ENCODE results near the gene PIEZO1.
"Not testable (repeated sequence)": the region's sequence is repeated elsewhere in the genome, so short reads cannot be mapped to it uniquely, and the experiment has no call there.

Gene PIEZO1

DNA sequence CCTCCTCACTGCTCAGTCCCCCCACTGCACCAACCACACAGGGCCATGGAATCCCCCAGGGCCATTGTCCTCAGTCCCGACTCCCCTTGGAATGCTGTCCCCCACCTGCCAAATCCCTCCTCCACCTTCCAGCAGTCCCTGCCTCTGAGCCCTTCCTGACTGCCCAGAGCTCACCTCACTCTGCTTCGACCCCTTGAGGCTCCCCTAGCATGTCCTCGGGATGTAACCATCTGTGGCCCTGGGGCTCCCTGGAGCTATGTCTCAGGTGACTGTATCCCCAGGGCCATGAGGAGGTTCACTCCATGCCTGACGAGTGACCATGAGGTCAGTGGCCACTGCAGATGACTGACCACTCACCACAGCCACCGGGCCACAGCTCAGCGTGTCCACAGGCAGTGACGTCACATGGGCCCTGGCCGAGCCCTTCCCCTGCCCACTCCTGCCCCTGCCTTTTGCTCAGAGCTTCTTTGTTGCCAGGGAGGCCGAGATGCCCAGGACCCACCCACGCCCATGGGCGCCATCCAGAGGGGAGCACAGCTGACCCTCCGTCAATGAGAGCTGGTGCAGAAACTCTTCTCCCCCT is 7.7 kb upstream of the PIEZO1 start:
- no peak overlapping the region for H3K27ac ChIP-seq
- TF ChIP-seq, protein P1, sequence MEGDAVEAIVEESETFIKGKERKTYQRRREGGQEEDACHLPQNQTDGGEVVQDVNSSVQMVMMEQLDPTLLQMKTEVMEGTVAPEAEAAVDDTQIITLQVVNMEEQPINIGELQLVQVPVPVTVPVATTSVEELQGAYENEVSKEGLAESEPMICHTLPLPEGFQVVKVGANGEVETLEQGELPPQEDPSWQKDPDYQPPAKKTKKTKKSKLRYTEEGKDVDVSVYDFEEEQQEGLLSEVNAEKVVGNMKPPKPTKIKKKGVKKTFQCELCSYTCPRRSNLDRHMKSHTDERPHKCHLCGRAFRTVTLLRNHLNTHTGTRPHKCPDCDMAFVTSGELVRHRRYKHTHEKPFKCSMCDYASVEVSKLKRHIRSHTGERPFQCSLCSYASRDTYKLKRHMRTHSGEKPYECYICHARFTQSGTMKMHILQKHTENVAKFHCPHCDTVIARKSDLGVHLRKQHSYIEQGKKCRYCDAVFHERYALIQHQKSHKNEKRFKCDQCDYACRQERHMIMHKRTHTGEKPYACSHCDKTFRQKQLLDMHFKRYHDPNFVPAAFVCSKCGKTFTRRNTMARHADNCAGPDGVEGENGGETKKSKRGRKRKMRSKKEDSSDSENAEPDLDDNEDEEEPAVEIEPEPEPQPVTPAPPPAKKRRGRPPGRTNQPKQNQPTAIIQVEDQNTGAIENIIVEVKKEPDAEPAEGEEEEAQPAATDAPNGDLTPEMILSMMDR (IDR thresholded peaks at IDR 0.05), result no peak
- no peak for TF ChIP-seq ZFX (IDR thresholded peaks at IDR 0.05; ENCODE audit: borderline replicate concordance)

DNA sequence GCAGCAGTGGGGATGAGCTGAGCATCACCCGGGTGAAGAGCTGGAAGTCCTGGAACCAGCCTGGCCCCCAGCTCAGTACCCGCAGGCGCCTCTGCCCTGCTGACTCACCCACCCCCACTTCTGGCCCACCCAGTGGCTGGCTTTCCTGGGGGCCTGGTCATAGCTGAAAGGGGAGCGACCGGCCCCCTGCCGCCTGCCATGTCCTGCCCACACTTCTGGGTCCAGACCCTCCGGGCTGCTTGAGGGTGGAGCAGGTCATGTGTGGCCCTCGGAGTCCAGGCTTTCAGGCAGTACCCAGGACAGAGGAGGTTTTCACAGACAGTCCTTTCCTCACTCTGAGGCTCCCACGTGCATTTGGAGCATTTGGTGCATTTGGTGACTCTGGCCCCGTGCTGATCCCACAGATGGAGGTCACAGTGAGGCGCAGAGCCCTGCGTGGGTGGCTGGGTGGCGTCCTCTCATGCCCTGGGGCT is 7.1 kb upstream of the PIEZO1 start:
- no peak overlapping the region for H3K27ac ChIP-seq
- TF ChIP-seq, protein P1 (IDR thresholded peaks at IDR 0.05), result no peak
- TF ChIP-seq ZFX (IDR thresholded peaks at IDR 0.05; ENCODE audit: borderline replicate concordance), result no peak

DNA sequence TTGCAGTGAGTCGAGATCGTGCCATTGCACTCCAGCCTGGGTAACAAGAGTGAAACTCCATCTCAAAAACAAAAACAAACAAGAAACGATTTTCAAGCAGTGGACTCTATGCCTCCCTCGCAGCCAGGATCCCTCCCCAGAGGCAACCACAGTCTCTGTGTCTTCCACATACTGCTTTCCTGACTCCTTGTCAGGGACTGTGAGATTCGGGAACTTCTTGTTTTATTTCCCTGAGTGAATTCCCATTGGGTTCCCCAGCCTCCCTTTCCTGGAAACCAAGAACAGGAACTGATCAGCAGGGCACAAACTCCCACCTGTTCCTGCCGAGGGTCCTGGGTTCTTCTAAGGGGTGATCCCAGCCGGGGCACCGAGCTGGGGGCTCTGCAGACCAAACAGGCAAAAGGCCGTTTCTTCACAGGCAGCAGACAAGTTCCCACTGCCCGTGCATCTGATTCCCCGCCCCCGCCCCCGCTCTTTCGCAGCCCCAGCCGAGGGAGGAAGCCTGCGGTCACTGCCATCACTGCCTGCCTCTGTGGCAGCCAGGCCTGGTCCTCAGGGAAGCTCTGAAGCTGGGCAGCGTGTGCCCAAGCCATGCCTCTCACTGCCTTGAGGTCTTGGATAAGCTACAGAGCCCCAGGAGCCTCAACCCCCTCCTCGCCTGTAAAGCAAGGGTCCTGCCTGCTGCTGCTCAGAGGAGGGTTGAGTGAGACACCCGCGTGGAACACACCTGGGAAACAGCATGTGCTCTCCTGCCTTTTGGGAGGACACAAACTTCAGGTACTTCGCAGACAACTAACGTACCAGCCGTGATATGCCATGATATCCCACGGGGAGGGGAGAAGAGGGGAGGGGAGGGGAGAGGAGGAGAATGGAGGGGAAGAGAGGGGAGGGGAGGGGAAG is 5.5 kb upstream of the PIEZO1 start:
- TF ChIP-seq, protein P1 (IDR thresholded peaks at IDR 0.05), result no peak
- TF ChIP-seq ZFX (IDR thresholded peaks at IDR 0.05; ENCODE audit: borderline replicate concordance), result no peak
- no peak overlapping the region for H3K27ac ChIP-seq

DNA sequence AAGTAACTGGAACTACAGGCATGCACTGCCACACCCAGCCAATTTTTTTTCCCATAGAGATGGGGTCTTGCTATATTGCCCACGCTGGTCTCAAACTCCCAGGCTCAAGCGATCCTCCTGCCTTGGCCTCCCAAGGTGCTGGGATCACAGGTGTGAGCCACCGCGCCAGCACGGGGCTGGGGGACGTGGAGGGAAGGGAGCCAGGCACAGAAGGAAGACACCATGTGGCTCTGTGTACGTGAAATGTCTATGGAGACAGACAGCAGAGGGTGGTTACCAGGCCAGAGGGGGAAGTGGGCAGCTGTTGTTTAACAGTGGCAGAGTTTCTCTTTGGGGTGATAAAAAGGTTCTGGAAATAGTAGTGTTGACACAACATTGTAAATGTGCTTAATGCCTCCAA is 4.6 kb upstream of the PIEZO1 start:
- H3K27ac ChIP-seq, result no peak overlapping the region
- TF ChIP-seq ZFX (IDR thresholded peaks at IDR 0.05; ENCODE audit: borderline replicate concordance), result no peak
- TF ChIP-seq, protein P1 (IDR thresholded peaks at IDR 0.05), result no peak

DNA sequence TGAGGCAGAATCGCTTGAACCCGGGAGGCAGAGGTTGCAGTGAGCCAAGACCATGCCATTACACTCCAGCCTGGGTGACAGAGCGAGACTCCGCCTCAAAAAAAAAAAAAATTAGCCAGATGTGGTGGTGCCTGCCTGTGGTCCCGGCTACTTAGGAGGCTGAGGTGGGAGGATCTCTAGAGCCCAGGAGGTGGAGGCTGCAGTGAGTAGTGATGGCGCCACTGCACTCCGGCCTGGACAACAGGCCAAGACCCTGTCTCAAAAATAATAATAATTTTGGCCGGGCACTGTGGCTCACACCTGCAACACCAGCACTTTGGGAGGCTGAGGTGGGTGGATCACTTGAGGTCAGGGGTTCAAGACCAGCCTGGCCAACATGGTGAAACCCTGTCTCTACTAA is 3.7 kb upstream of the PIEZO1 start:
- H3K27ac ChIP-seq, result not testable (repeated sequence)

DNA sequence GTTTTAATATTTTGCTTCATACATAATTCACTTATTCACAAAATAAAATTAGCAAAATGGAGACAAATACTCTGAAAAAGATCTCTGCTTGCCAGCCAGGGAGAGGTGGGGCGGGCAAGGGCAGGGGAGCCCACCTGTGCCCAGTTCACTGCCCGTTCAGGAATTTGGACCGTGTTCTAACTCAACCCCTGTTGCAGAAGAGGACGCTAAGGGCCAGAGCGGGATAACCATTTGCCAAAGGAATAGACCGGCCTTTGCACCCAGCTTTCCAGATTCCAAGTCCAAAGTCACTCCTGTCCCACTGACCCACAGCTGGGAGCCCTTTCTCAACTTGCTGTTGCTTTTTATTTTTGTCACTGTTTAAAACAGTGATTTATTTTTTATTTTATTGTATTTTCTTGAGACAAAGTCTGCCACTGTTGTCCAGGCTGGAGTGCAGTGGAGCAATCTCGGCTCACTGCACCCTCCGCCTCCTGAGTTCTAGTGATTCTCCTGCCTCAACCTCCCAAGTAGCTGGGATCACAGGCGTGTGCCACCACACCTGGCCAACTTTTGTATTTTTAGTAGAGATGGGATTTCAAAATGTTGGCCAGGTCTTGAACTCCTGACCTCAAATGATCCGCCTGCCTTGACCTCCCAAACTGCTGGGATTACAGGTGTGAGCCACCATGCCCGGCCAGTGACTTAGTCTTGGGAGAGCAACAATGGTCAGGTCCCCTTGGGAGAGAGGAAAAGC is 2.7 kb upstream of the PIEZO1 start:
- H3K27ac ChIP-seq, result no peak overlapping the region
- no peak for TF ChIP-seq ZFX (IDR thresholded peaks at IDR 0.05; ENCODE audit: borderline replicate concordance)
- TF ChIP-seq, protein P1 (IDR thresholded peaks at IDR 0.05), result no peak

DNA sequence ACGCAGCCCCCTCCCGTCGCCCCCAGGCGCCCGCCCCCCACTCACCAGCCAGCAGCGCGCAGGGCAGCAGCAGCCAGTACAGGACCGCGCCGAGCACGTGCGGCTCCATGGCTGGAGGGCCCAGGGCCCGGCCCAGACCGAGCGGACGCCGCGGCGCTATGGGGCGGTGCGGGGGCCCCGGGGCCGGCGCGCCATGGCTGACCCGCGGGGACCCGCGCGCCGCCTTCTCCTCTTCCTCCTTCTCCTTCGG is 239 bp downstream of the PIEZO1 start:
- no peak for TF ChIP-seq ZFX (IDR thresholded peaks at IDR 0.05; ENCODE audit: borderline replicate concordance)
- TF ChIP-seq, protein P1 (IDR thresholded peaks at IDR 0.05), result no peak
- peak overlapping the region; percentile 75 for H3K27ac ChIP-seq

Data from 22Rv1 (cell line).